ENCODE data around the gene KATNIP. TPM values are rescaled to one million over a fixed set of nuclear protein-coding genes. Genes with fewer than 3 reads are reported as not detected.

KATNIP gene
- total RNA-seq, 1 experiment from 2014 or later: 21.5 TPM

- Histone ChIP-seq H3K27me3 (replicated peaks; ENCODE audit: control insufficient read depth, insufficient read depth, low read length) (no peaks in the 10 kb centered on the region), H3K9me3 (no peaks in the 10 kb centered on the region), H3K4me1 (no peaks in the 10 kb centered on the region), H3K4me3 (ENCODE audit: low read depth, low read length) (no peak overlapping the region), H3K36me3 (ENCODE audit: control insufficient read depth, insufficient read depth, low read length) (peaks cover 6% of the 10 kb centered on the region)
- Mint-ChIP-seq H3K27me3 (ENCODE audit: insufficient read depth, unreplicated experiment) (no peaks in the 10 kb centered on the region), H3K9me3 (ENCODE audit: unreplicated experiment) (no peaks in the 10 kb centered on the region), H3K4me3 (ENCODE audit: unreplicated experiment) (no peak overlapping the region), H3K27ac (ENCODE audit: unreplicated experiment) (no peak overlapping the region), H3K4me1 (ENCODE audit: low read depth, unreplicated experiment) (no peaks in the 10 kb centered on the region), H3K36me3 (ENCODE audit: insufficient read depth, unreplicated experiment) (peaks cover 61% of the 10 kb centered on the region)
- TF ChIP-seq CTCF (IDR thresholded peaks at IDR 0.05; ENCODE audit: insufficient read depth in 1 of 2, low read depth in 1 of 2, low read length in 1 of 2, severe bottlenecking in 1 of 2, unreplicated experiment in 1 of 2): no peak
- no peak for DNase-seq
- BruUV-seq (replicated peaks): no TSS peak
- CTCF ChIA-PET: no interaction called here
- POLR2A ChIA-PET: no interaction called here
- intact Hi-C loops (cut with micrococcal nuclease; ENCODE audit: unreplicated experiment): no loop called here
Observed at GRCh38 chr16:27528294-27528693, 21.6 kb upstream of the KATNIP start.

GRCh38 chr16:27529962-27530361 is 20.0 kb upstream of the KATNIP start:
- no peak for TF ChIP-seq CTCF (IDR thresholded peaks at IDR 0.05; ENCODE audit: insufficient read depth in 1 of 2, low read depth in 1 of 2, low read length in 1 of 2, severe bottlenecking in 1 of 2, unreplicated experiment in 1 of 2)
- Mint-ChIP-seq H3K27me3 (ENCODE audit: insufficient read depth, unreplicated experiment) (no peaks in the 10 kb centered on the region), H3K9me3 (ENCODE audit: unreplicated experiment) (no peaks in the 10 kb centered on the region), H3K4me3 (ENCODE audit: unreplicated experiment) (no peak overlapping the region), H3K36me3 (ENCODE audit: insufficient read depth, unreplicated experiment) (peaks cover 70% of the 10 kb centered on the region), H3K27ac (ENCODE audit: unreplicated experiment) (no peak overlapping the region), H3K4me1 (ENCODE audit: low read depth, unreplicated experiment) (no peaks in the 10 kb centered on the region)
- BruUV-seq (replicated peaks): no TSS peak
- Histone ChIP-seq H3K27me3 (replicated peaks; ENCODE audit: control insufficient read depth, insufficient read depth, low read length) (no peaks in the 10 kb centered on the region), H3K4me1 (no peaks in the 10 kb centered on the region), H3K36me3 (ENCODE audit: control insufficient read depth, insufficient read depth, low read length) (peaks cover 9% of the 10 kb centered on the region), H3K4me3 (ENCODE audit: low read depth, low read length) (no peak overlapping the region), H3K9me3 (no peaks in the 10 kb centered on the region)
- CTCF ChIA-PET: no interaction called here
- POLR2A ChIA-PET: no interaction called here
- intact Hi-C loops (cut with micrococcal nuclease; ENCODE audit: unreplicated experiment): no loop called here
- DNase-seq: no peak

GRCh38 chr16:27531186-27531585 is 18.8 kb upstream of the KATNIP start:
- BruUV-seq (replicated peaks): no TSS peak
- H3K27ac Mint-ChIP-seq (ENCODE audit: unreplicated experiment): no peak overlapping the region
- CTCF ChIA-PET: no interaction called here
- Histone ChIP-seq H3K9me3 (no peaks in the 10 kb centered on the region), H3K27me3 (replicated peaks; ENCODE audit: control insufficient read depth, insufficient read depth, low read length) (no peaks in the 10 kb centered on the region), H3K36me3 (ENCODE audit: control insufficient read depth, insufficient read depth, low read length) (peaks cover 9% of the 10 kb centered on the region), H3K4me1 (no peaks in the 10 kb centered on the region), H3K4me3 (ENCODE audit: low read depth, low read length) (no peak overlapping the region)
- intact Hi-C loops (cut with micrococcal nuclease; ENCODE audit: unreplicated experiment): no loop called here
- POLR2A ChIA-PET: no interaction called here
- no peaks in the 10 kb centered on the region for H3K9me3 Mint-ChIP-seq (ENCODE audit: unreplicated experiment)
- no peak for DNase-seq
- H3K36me3 Mint-ChIP-seq (ENCODE audit: insufficient read depth, unreplicated experiment): peaks cover 68% of the 10 kb centered on the region
- no peak for TF ChIP-seq CTCF (IDR thresholded peaks at IDR 0.05; ENCODE audit: insufficient read depth in 1 of 2, low read depth in 1 of 2, low read length in 1 of 2, severe bottlenecking in 1 of 2, unreplicated experiment in 1 of 2)
- H3K27me3 Mint-ChIP-seq (ENCODE audit: insufficient read depth, unreplicated experiment): no peaks in the 10 kb centered on the region
- H3K4me1 Mint-ChIP-seq (ENCODE audit: low read depth, unreplicated experiment): no peaks in the 10 kb centered on the region
- no peak overlapping the region for H3K4me3 Mint-ChIP-seq (ENCODE audit: unreplicated experiment)

Measured in Caco-2 (cell line).